ENCODE data around the gene SORL1. TPM values are rescaled to one million over a fixed set of nuclear protein-coding genes. Genes with fewer than 3 reads are reported as not detected.

Gene SORL1
- total RNA-seq, 1 experiment from 2014 or later = 0.10 TPM

DNA sequence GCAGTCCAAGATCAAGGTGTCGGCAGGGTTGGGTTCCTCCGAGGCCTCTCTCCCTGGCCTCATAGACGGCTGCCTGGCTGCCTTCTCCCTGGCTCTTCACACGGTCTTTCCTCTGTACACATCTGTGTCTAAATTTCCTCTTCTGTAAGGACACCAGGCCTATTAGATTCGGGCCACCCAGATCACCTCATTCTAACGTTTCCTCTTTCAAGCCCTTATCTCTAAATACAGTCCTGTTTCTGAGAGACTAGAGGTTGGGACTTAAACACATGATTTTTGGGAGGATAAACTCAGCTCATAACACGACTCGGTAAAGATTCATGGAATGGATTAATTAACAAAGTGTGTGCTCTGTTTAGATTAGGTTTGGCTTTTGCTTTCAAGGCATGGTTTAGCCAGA lies 136.6 kb downstream of the SORL1 start:
- Histone ChIP-seq H3K9me3 (replicated peaks) (no peaks in the 10 kb centered on the region), H3K4me1 (no peaks in the 10 kb centered on the region), H3K4me3 (no peak overlapping the region), H3K36me3 (no peaks in the 10 kb centered on the region), H3K27ac (no peak overlapping the region), H3K27me3 (no peaks in the 10 kb centered on the region)
- no peak for DNase-seq

DNA sequence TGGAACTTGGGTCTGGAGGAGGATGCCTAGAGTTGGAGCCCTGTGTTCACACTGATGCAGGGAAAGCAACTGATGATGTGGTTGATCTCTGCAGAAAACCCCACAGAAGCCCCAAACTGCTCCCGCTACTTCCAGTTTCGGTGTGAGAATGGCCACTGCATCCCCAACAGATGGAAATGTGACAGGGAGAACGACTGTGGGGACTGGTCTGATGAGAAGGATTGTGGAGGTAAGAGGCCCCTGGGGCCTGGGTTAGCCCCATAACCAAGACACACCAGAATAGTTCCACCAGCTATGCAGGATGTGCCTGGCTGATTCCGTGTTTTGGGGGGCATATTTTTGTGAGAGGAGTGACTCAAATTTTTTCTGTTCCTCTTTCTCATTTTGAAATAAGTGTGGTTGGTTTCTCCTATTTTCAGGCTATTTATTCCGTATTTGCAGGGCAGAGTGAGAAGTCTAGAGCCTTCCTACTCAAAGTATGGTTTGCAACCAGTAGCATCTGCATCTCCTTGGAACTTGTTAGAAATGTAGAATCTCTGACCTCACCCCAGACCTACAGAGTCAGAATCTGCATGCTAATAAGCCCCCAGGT lies 137.9 kb downstream of the SORL1 start:
- H3K4me1 ChIP-seq = no peaks in the 10 kb centered on the region
- H3K27ac ChIP-seq = no peak overlapping the region
- H3K9me3 ChIP-seq (replicated peaks) = no peaks in the 10 kb centered on the region
- H3K27me3 ChIP-seq = no peaks in the 10 kb centered on the region
- no peaks in the 10 kb centered on the region for H3K36me3 ChIP-seq
- DNase-seq = no peak
- H3K4me3 ChIP-seq = no peak overlapping the region

DNA sequence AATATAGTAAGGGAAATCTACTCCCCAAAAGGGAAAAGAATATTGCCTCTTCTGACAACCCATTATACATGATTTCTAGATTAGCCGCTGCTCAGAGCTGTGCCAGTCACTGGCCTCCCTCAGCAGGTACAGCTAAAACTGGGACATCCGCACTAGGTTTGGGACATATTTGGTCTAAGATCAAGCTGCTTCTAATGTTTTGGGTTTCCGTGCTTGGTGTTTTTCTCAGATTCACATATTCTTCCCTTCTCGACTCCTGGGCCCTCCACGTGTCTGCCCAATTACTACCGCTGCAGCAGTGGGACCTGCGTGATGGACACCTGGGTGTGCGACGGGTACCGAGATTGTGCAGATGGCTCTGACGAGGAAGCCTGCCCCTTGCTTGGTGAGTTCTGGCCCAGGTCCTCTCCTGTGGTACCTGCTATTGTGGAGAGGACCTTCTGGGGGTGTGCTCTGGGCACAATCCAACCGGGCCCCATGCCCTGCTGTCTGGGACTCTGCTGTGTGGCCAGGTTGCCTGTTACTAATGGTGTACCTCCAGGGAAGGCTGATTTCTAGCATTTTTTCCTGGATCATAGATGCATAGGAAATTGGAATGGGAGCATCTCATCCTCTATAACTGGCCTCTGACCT lies 138.8 kb downstream of the SORL1 start:
- no peak overlapping the region for H3K27ac ChIP-seq
- no peaks in the 10 kb centered on the region for H3K36me3 ChIP-seq
- H3K4me1 ChIP-seq = no peaks in the 10 kb centered on the region
- H3K4me3 ChIP-seq = no peak overlapping the region
- H3K9me3 ChIP-seq (replicated peaks) = no peaks in the 10 kb centered on the region
- H3K27me3 ChIP-seq = no peaks in the 10 kb centered on the region
- no peak for DNase-seq

DNA sequence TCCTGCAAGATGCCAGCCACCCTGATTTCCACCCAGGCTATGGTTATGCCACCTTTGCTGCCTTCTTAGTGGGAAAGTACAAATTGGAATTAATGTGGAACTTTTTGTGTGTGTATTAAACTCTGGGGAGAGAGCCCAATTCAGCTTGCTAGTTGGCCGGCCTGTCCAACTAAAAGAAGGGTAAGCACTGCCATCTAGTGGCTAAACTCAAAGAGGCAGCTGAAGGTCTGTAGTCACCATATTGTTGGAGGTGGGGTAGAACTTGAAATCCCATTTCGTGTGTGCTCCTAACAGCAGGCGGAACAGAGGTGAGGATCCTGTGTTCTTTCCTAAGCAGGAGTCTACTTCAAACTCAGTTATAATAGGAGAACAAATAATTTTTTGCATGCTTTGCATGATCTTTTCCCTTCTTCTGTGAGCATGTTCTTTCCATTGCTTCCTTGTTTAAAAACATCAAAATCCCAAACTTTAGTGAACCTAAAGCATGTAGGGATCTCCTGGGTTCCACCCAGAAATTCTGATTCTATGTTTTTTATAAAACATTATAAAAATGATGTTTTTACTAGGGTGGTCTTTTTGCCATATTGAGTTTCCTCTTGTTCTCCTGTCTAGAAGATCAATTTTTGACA lies 139.4 kb downstream of the SORL1 start:
- Histone ChIP-seq H3K27ac (no peak overlapping the region), H3K4me3 (no peak overlapping the region), H3K4me1 (no peaks in the 10 kb centered on the region), H3K27me3 (no peaks in the 10 kb centered on the region), H3K36me3 (no peaks in the 10 kb centered on the region), H3K9me3 (replicated peaks) (no peaks in the 10 kb centered on the region)
- DNase-seq = peak; percentile 44 to 78

DNA sequence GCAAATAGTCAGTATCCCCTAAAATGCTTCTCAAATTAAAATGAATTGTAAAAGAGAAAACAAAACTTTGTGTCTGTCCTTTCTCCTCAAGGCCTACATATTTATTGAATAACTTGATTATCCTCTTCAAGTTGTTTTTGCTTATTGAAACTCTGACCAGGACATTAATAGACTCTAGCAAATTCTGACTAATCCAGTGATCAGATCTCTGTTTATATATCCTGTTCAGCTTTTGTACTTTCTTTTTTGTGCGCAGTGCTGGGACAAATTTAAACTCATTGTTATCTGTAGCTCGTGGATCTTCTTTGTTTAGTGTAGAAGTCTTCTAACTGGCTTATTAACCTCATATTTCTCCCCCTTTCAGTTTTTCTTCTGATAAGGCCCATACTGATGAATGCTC lies 140.6 kb downstream of the SORL1 start:
- Histone ChIP-seq H3K27me3 (no peaks in the 10 kb centered on the region), H3K27ac (no peak overlapping the region), H3K36me3 (no peaks in the 10 kb centered on the region), H3K4me3 (no peak overlapping the region), H3K9me3 (replicated peaks) (no peaks in the 10 kb centered on the region), H3K4me1 (no peaks in the 10 kb centered on the region)
- DNase-seq = no peak

DNA sequence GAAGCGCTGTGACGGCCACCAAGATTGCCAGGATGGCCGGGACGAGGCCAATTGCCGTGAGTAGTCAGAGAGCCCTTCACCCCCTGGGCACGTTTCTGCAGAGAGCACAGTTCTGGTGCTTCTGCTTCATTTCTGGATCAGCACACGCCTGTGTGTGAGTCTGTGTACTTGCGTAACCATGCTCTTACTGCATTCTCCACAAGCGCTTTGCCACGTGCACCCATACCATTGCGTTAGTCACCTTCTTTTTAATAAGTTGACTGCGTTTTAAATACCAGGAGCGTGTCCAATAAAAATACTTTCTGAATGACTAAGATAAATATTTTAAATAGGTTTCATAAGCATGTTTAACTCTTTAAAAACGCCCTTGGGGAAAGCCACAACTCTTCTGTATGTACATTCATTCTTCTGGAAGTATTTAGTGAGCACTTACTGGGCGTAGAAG lies 143.6 kb downstream of the SORL1 start:
- no peak overlapping the region for H3K27ac ChIP-seq
- DNase-seq = no peak
- no peaks in the 10 kb centered on the region for H3K4me1 ChIP-seq

DNA sequence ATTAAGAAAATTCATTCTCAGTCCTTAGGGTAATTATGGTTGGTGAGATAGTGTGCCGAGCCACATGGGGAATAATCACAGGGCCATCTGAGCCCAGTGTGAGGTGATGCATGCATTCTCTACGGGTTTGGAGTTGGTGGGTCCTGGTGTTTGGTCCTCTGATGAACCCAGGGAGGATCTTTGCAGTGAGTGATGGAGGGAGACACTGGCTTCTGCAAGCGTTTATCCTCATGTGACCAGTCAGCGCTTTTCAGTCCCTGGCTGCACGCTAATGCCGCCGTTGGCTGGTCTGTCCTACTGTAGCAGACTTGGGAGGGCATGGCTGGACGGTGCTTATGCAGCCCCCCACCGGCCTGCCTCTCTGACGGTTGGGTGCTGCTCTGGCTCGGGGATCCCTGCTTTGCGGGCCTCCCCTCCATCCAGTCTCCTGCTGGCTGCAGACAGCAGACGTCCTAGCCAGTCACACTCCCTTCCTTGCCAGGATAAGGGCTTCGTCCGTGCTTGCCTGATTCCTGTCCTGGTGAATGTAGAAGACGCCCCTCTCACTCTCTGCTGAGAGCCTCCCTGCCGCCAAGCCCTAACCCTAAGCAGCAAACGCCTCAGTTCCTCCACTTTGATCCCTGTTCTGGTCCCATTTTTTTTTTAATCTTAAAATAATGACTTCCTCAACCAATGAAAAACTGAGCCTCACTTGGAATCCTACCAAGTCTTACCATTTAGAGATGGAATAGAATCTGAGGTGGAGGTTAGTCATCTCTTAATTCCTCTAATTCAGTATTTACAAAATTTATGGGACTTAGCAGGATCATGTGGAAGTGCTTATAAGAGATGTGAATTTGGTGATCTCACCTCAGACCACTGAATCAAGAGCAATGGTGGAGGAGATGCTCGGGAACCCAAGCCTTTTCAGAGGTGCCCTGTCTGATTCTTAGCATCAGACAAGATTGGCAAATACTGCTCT lies 144.4 kb downstream of the SORL1 start:
- Histone ChIP-seq H3K4me1 (no peaks in the 10 kb centered on the region), H3K27me3 (no peaks in the 10 kb centered on the region), H3K4me3 (no peak overlapping the region), H3K27ac (no peak overlapping the region), H3K36me3 (no peaks in the 10 kb centered on the region), H3K9me3 (replicated peaks) (no peaks in the 10 kb centered on the region)
- no peak for DNase-seq

More for the DNA sequence above, 143.6 kb downstream of the SORL1 start:
- H3K27me3 ChIP-seq = no peaks in the 10 kb centered on the region
- H3K4me3 ChIP-seq = no peak overlapping the region
- H3K9me3 ChIP-seq (replicated peaks) = no peaks in the 10 kb centered on the region
- H3K36me3 ChIP-seq = no peaks in the 10 kb centered on the region

DNA sequence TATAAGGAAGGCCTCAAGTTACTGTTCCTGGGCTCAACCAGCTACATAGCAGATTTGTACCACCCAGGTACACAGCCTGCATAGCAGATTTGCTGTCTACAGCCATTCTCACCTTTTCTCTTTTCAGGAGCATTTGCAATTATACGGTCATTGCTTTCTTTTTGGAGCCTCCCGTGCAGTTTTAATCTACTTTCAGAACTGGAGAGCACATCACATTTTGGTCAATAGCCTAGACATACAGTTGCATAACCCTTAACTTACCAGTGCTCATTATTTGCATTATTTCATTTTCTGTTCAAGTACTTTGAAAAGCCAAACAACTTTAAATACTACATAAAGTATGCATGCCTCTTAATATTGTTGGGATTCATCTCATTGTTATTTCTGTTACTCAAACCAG lies 151.2 kb downstream of the SORL1 start:
- Histone ChIP-seq H3K27me3 (no peaks in the 10 kb centered on the region), H3K9me3 (replicated peaks) (no peaks in the 10 kb centered on the region), H3K27ac (no peak overlapping the region), H3K4me3 (no peak overlapping the region), H3K36me3 (no peaks in the 10 kb centered on the region), H3K4me1 (no peaks in the 10 kb centered on the region)
- DNase-seq = no peak

DNA sequence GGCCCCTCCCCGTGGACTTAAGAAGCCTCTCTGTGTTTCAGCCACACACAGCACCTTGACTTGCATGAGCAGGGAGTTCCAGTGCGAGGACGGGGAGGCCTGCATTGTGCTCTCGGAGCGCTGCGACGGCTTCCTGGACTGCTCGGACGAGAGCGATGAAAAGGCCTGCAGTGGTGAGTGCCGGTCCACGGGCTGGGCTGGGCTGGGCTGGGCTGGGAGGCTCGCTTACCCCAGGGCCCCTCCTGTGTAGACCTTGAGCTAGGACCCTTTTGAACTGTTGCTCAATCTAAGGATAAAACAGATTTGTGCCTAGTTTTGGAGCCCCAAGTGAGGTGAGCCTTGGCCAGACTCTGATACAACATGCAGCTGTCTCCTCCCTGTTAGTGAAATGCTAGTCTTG lies 152.0 kb downstream of the SORL1 start:
- Histone ChIP-seq H3K4me1 (no peaks in the 10 kb centered on the region), H3K36me3 (no peaks in the 10 kb centered on the region), H3K4me3 (no peak overlapping the region), H3K27ac (no peak overlapping the region), H3K27me3 (no peaks in the 10 kb centered on the region), H3K9me3 (replicated peaks) (no peaks in the 10 kb centered on the region)
- no peak for DNase-seq

DNA sequence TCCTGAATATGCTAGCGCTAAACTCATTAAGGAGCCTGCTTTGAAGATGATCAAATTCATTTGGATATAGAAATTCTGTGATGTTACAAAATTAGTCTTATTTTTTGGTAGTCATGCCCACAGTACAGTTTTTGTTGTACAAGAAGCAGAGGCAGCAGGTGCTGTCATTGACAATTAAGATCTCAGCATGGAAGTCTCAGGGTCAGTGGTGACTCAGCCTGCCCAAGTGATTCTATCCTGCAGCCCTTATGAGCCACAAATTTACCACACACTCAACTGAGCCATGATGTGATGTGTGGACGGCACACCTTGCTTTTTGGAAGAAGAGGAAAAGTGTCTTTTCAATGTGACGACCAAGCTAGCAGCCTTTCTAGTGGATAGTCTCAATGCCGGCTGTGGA lies 154.2 kb downstream of the SORL1 start:
- Histone ChIP-seq H3K27ac (no peak overlapping the region), H3K36me3 (no peaks in the 10 kb centered on the region), H3K27me3 (no peaks in the 10 kb centered on the region), H3K4me1 (no peaks in the 10 kb centered on the region), H3K9me3 (replicated peaks) (no peaks in the 10 kb centered on the region), H3K4me3 (no peak overlapping the region)
- DNase-seq = no peak

DNA sequence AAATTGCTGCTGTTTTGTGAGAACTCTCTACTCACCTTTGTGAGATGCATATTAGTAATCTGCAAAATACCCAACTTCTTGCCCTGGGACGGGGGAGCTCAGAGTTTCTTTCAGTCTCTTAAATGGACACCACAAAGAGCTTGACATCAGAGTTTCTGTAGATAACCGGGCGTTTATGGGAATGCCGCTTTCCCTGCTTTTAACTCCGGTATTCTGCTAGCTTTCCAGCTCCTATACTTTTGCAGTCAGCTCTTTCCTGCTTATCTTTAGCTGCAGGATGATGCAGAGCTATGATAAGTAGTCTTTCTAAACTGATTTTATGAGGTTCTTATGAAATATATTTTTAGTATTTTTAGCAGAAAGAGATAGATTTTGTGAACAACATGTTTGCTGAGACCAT lies 155.2 kb downstream of the SORL1 start:
- H3K36me3 ChIP-seq = no peaks in the 10 kb centered on the region
- DNase-seq = no peak
- no peaks in the 10 kb centered on the region for H3K4me1 ChIP-seq
- H3K9me3 ChIP-seq (replicated peaks) = no peaks in the 10 kb centered on the region
- no peak overlapping the region for H3K4me3 ChIP-seq
- no peak overlapping the region for H3K27ac ChIP-seq
- H3K27me3 ChIP-seq = no peaks in the 10 kb centered on the region

DNA sequence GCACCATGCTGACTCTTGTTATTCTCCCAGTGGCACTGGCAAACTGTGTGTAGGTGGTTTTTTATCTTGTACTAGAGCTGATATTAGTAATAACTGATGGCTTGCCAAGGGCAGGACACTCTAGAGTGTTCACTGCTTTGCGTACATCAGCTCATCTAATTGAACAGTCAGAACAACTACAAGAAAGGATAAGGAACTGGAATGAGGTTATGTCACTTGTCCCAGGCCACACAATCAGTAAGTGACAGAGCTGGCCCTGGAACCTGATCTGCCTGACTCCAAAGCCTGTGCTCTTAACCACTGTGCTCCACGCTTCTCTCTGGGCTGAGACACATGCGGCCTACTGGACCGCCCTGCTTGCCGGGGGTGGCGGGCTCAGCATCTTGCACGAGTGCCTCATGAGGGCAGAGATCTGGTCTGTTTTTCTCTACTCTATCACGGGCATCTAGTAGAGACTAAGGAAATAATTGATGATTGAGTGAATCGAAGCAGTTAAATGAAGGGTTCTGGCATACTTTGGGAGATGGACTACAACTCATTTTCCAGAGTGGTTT lies 156.5 kb downstream of the SORL1 start:
- Histone ChIP-seq H3K27me3 (no peaks in the 10 kb centered on the region), H3K27ac (no peak overlapping the region), H3K9me3 (replicated peaks) (no peaks in the 10 kb centered on the region), H3K36me3 (no peaks in the 10 kb centered on the region), H3K4me3 (no peak overlapping the region), H3K4me1 (no peaks in the 10 kb centered on the region)
- DNase-seq = no peak

DNA sequence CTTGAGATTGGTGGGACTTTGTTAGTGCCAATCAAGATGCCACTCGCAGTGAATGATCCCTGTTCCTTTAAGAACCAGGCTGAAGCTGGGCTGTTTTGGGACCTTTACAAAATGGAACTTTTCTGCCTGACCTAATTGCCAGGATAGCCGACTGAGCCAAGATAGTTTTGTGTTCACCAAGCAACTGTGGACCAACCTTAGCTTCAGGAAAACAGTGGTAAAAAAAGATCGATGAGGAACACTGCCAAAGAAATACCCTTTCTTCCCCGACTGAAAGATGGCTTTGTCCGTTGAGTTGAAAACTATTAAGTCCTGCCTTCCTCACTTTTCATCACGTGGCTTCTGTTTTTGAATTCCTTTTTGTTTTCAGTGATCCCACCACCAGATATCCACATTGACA lies 158.6 kb downstream of the SORL1 start:
- no peak overlapping the region for H3K4me3 ChIP-seq
- H3K36me3 ChIP-seq = no peaks in the 10 kb centered on the region
- H3K9me3 ChIP-seq (replicated peaks) = no peaks in the 10 kb centered on the region
- no peaks in the 10 kb centered on the region for H3K27me3 ChIP-seq
- H3K4me1 ChIP-seq = no peaks in the 10 kb centered on the region
- no peak for DNase-seq
- H3K27ac ChIP-seq = no peak overlapping the region

DNA sequence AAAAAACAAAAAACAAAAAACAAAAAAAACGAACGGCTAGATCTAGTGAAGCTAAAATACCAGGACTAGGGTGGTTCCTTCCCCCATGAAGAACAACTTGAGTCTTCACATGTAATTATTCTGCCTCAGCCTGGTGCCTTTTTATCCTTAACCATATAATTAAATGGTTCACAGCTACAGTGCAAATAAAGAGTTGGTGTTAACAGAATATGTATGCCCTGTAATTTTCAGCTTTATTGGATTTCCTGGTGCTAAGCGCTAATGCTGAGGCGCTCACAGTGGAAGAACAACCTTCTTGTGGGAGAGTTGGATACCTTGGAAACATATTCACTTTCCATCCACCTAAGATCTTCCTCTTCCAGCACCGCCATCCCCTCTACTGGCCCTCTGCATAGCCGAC lies 159.1 kb downstream of the SORL1 start:
- Histone ChIP-seq H3K27ac (no peak overlapping the region), H3K36me3 (no peaks in the 10 kb centered on the region), H3K9me3 (replicated peaks) (no peaks in the 10 kb centered on the region), H3K4me3 (no peak overlapping the region), H3K27me3 (no peaks in the 10 kb centered on the region), H3K4me1 (no peaks in the 10 kb centered on the region)
- no peak for DNase-seq

DNA sequence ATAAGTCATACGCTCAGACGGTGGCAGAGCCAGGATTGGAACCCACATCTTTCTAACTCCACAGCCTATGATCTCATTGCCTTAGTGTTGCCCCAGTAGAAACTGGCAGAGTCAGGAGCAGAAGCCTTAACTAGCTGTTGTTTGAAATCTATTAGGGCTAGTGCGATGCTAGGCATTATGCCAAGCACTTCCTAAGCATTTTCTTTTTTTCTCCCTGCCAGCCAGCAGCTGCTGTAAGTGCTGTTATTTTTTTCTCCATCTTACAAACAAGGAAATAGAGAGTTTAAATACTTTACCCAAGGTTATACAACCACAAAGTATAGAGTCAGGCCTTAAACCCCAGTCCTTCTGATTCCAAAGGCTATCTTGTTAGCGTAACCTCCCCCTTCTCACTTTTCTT lies 161.6 kb downstream of the SORL1 start:
- H3K4me3 ChIP-seq = no peak overlapping the region
- no peak for DNase-seq
- H3K4me1 ChIP-seq = no peaks in the 10 kb centered on the region
- H3K36me3 ChIP-seq = no peaks in the 10 kb centered on the region
- no peaks in the 10 kb centered on the region for H3K27me3 ChIP-seq
- no peak overlapping the region for H3K27ac ChIP-seq
- H3K9me3 ChIP-seq (replicated peaks) = no peaks in the 10 kb centered on the region
